Neuron (in vitro differentiated cells): Measurements from ENCODE around the gene WDR6.

Experiments
- H2AFZ ChIP-seq: one replicate; pipeline ENCODE4 v1.6.1; 2013; ENCODE audit warnings: low read depth, mild to moderate bottlenecking, inconsistent platforms, low read length, moderate library complexity
- H3K27me3 ChIP-seq: one replicate; pipeline ENCODE4 v1.6.1; 2013; ENCODE audit warnings: low read length; ENCODE audit not compliant: insufficient read depth
- H3K36me3 ChIP-seq: one replicate; pipeline ENCODE4 v1.6.1; 2013; ENCODE audit warnings: low read length; ENCODE audit not compliant: insufficient read depth
- H3K4me1 ChIP-seq: one replicate; pipeline ENCODE4 v1.6.1; 2013; ENCODE audit warnings: low read length; ENCODE audit not compliant: insufficient read depth
- H3K4me3 ChIP-seq: 2 replicates; pipeline ENCODE4 v1.5.1; 2013; ENCODE audit warnings: mild to moderate bottlenecking, low read length, moderate library complexity
- H3K9me3 ChIP-seq: one replicate; pipeline ENCODE4 v1.6.1; 2013; ENCODE audit warnings: low read length

Gene WDR6

DNA sequence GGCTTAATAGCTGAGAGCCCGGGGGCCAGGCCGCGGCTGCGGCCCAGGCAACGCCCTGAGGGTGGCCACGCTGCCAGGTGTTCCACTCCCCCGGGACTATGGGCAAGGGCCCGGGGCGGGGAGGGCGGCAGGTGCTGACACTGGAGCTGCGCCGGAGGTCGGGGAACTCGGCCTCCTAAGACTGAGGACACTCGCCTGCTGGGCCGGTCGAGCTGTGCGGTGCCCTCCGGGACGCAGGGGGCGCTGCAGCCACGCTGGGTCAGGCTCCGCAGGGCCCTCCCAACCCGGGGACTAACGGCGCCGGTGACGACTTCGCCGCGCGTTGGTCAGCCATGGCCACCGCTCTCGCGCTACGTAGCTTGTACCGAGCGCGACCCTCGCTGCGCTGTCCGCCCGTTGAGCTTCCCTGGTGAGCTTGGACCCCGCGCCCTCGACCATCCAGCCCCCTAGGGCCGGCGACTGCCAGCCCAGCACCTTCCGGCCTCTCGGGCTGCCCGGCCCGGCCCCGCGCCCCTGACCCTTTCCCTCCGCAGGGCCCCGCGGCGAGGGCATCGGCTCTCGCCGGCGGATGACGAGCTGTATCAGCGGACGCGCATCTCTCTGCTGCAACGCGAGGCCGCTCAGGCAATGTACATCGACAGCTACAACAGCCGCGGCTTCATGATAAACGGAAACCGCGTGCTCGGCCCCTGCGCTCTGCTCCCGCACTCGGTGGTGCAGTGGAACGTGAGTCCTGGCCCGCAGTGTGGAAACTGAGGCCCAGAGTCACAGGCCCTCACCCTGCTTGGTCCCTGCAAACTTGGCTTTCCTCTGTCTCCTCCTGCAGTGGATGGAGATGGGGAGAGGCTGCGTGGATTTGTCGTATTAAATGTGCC, 14.9 kb downstream of the WDR6 start, which contains the start of gene NDUFAF3:
Gene NDUFAF3 (plus strand): TSS at position 309 of the 875 bp plus-strand sequence. CDS start 24 bp downstream, at position 333.
- H3K27me3 ChIP-seq = no peaks in the 10 kb centered on the region
- H3K36me3 ChIP-seq = peaks cover 36% of the 10 kb centered on the region
- H3K4me3 ChIP-seq = peak within 1 kb of the TSS; percentile 66
- H3K9me3 ChIP-seq = no peaks in the 10 kb centered on the region
- peak within 1 kb of the TSS; percentile 58 for H2AFZ ChIP-seq
- peaks cover 29% of the 10 kb centered on the region for H3K4me1 ChIP-seq

DNA sequence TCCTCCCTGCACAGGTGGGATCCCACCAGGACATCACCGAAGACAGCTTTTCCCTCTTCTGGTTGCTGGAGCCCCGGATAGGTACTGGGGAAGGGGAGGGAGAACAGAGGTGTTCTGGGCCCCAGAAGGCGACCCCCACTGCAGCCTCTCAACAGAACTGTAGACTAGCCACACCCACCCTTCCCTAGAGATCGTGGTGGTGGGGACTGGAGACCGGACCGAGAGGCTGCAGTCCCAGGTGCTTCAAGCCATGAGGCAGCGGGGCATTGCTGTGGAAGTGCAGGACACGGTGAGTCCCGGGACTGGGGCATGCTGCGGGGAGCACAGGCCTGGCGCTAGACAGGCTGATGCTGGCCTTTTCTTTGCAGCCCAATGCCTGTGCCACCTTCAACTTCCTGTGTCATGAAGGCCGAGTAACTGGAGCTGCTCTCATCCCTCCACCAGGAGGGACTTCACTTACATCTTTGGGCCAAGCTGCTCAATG, 15.5 kb downstream of the WDR6 start:
- Histone ChIP-seq H3K36me3 (peaks cover 41% of the 10 kb centered on the region), H3K9me3 (no peaks in the 10 kb centered on the region), H3K4me1 (peaks cover 22% of the 10 kb centered on the region), H3K27me3 (no peaks in the 10 kb centered on the region), H2AFZ (no peak overlapping the region), H3K4me3 (peak overlapping the region; percentile 66)

DNA sequence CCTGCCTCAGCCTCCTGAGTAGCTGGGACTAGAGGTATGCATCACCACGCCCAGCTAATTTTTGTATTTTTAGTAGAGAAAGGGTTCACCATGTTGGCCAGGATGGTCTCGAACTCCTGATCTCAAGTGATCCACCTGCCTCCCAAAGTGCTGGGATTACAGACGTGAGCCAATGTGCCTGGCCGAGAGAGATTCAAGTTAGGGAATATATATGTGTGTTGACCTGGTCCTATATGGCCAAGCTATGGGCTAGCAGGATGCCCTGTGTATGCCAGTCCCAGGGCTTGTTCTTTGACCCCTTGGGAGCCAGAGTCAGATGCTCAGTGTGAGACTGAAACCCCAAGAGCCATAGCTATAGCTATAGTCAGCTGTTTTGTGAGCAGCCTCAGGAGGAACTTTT, 16.6 kb downstream of the WDR6 start:
- Histone ChIP-seq H3K36me3 (peaks cover 43% of the 10 kb centered on the region), H3K27me3 (no peaks in the 10 kb centered on the region), H2AFZ (no peak overlapping the region), H3K9me3 (no peaks in the 10 kb centered on the region), H3K4me1 (peaks cover 28% of the 10 kb centered on the region), H3K4me3 (no peak overlapping the region)

DNA sequence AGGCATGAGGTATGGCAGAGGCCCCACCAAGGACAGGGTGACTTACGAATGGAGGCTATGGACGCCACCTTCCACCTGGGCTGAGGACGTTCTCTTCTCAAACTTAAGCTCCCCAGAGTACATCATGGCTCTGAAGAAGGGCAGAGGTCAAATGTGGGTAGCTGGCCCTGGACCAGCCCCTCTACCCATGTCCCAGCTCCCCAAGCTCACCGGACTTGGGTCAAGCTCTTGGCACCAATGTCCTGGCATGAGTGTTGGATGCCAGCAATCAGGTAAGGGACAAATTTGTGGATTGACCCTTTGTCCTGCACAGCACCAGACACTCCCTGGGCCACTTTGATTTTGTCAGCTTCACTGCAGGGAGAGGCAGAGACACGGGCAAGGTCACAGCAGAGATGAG, 17.3 kb downstream of the WDR6 start:
- no peak overlapping the region for H2AFZ ChIP-seq
- no peak overlapping the region for H3K4me3 ChIP-seq
- H3K9me3 ChIP-seq = no peaks in the 10 kb centered on the region
- H3K36me3 ChIP-seq = peaks cover 43% of the 10 kb centered on the region
- H3K4me1 ChIP-seq = peaks cover 31% of the 10 kb centered on the region
- H3K27me3 ChIP-seq = no peaks in the 10 kb centered on the region

DNA sequence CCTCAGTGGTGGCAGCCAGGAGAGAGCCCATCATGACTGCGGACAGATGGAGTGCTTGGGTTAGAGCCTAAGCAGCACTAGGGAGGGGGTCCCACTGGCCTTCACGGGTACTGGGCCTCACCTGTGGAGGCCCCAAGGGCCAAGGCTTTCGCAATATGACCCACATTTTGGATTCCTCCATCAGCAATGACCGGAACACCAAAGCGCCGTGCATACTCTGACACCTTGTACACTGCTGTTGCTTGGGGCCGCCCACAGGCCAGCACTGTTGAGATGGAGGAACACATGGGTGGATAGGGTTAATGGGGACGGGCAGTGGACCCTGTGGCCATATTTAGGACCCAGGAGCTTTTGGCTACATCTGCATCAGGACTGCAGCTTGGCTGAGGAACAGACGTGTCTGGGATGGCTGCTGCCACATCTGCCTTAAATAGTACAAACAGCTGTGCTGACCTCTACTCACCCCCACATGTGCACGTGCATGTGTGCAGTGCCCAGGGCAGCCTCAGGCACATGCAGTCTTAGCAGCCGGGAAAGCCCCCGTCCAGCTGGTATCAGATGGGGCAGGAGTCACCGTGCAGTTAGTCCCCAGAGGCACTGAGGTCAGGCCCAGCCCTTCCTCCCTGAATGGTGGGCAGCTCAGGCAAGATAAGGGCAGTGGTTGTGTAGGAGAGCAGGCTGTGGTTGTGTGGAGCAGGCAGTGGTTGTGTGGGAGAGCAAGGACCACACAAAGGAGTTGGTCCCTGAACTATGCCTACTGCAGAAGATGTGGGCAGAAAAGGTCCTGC, 18.0 kb downstream of the WDR6 start:
- no peaks in the 10 kb centered on the region for H3K9me3 ChIP-seq
- H3K4me3 ChIP-seq = no peak overlapping the region
- H3K27me3 ChIP-seq = no peaks in the 10 kb centered on the region
- no peak overlapping the region for H2AFZ ChIP-seq
- peaks cover 45% of the 10 kb centered on the region for H3K36me3 ChIP-seq
- peaks cover 30% of the 10 kb centered on the region for H3K4me1 ChIP-seq

DNA sequence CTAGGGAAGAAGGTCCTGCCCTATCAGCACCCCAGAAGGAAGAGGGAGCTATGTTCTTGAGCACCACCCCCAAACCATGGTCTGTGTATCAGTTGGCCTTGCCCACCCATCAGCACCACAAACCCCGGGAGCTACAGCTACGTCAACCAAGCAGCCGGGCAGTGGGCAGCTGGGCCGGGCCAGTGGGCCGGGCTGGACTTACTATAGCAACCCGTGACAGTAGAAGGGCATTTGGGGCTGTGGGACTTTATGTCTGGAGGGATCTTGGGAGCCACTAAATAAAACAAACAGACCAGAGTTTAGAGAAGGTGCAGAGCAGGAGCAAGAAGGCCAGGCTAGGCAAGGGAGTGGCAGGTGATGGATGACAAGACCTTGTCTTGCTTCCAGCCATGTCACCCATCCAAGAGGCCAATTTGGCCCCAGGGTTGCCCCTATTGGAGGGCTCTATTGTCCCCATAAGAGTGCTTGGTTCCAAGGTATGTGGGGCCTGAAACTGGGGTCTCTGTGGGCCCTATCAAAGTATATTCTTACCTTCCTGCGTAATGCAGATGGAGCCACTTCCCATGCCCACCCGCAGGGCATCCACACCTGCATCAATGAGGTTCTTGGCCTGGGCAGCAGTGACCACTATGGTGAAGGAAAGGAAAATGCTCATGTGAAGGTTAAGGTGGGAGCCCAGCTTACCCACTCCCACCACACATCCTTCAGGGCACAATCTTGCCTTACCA, 18.8 kb downstream of the WDR6 start:
- Histone ChIP-seq H3K36me3 (peaks cover 49% of the 10 kb centered on the region), H3K9me3 (no peaks in the 10 kb centered on the region), H3K4me1 (peaks cover 28% of the 10 kb centered on the region), H2AFZ (no peak overlapping the region), H3K4me3 (no peak overlapping the region), H3K27me3 (no peaks in the 10 kb centered on the region)

DNA sequence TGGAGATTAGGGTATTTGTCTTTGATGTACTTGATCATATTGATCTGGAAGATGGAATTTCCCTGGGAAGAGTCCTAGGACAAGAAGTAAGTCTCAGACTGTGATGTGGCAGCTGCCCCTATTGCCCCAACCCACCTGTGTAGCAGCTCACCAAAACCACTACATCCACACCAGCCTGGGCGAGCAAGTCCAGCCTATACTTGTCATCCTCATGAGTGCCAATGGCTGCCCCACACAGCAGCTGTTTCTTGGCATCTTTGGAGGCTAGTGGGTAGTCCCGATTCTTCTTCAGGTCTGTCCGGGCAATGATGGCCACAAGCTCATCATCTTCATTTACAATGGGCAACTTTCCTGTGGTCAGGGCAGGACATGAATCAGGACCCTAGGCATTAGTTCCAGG, 19.3 kb downstream of the WDR6 start:
- peaks cover 54% of the 10 kb centered on the region for H3K36me3 ChIP-seq
- no peaks in the 10 kb centered on the region for H3K9me3 ChIP-seq
- H2AFZ ChIP-seq = no peak overlapping the region
- H3K27me3 ChIP-seq = no peaks in the 10 kb centered on the region
- H3K4me3 ChIP-seq = no peak overlapping the region
- peaks cover 28% of the 10 kb centered on the region for H3K4me1 ChIP-seq

DNA sequence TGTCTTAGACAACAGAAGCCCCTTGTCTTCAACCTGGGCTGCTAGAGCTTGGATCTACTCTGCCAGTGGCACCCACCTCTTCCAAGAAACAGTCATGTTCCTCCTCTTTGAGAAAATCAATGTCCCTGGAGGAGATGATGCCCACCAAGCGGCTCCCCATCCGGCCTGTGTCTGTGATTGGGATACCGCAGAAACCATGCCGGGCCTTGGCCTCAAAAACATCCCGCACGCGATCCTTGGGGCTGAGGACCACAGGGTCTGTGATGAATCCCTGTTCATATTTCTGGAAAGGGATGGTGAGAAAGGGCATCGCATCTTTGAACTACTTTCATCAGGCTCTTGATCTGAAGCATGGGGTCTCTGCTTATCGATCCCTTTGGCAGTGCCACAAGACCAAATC, 20.4 kb downstream of the WDR6 start:
- peaks cover 65% of the 10 kb centered on the region for H3K36me3 ChIP-seq
- no peaks in the 10 kb centered on the region for H3K27me3 ChIP-seq
- peaks cover 25% of the 10 kb centered on the region for H3K4me1 ChIP-seq
- H2AFZ ChIP-seq = no peak overlapping the region
- H3K4me3 ChIP-seq = no peak overlapping the region
- no peaks in the 10 kb centered on the region for H3K9me3 ChIP-seq

DNA sequence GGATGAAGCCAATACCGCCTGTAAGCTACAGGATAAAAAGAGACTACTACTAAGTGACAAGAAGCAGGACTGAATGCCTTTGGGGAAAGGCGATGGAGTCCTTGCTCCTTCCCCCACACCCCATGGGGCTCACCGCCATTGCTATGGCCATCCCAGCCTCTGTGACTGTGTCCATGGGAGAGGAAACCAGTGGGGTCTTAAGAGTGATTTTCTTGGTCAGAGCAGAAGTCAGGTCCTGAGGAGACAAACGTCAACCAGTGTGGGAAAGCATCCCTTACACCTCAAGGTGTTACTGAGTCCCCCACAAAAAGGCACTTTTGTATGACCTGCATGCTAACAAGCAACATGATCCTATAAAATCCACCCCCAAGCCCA, 21.1 kb downstream of the WDR6 start:
- peaks cover 67% of the 10 kb centered on the region for H3K36me3 ChIP-seq
- no peaks in the 10 kb centered on the region for H3K27me3 ChIP-seq
- peaks cover 19% of the 10 kb centered on the region for H3K4me1 ChIP-seq
- no peaks in the 10 kb centered on the region for H3K9me3 ChIP-seq
- H3K4me3 ChIP-seq = peak overlapping the region; percentile 63
- H2AFZ ChIP-seq = no peak overlapping the region

DNA sequence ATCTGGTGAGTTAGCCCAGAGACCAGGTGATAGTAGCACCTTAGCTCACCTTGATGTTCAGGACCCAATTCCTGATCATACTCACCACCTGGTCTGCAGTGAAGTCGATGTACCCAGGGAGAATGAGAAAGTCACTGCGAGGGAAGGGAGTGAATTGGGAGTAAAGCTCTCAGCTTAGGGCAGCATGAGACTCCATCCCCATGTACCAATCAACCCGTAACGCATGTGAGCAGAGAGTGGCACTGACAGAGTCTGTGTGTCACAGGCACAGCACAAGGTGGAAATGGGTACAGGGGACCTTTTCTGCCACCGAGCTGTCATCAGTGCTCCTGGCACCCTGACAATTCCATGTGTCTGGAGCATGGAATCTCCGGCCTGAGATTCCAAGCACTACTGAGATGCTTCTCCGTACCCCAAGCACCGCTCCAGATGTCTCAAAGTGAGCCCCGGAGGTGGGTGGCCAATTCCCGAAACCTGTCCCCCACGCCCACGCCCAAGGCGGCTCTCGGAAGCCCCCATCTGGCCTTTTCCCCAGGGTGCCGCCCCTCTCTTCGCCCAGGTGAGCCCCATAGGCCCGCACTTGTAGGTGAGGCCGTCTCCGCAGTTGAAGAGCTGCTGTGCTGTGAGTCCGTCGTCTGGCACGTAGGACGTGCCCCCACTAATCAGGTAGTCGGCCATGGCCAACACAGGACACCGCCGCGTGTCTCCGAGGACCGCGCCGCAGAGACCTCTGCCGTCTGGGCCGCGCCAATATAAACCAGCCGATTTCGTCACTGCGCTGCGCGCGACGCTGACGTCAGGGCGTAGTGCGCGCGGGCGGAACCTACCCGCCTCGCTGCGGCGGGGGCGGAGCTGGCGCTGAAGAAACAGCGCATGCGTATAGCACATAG, 21.7 kb downstream of the WDR6 start, which contains the start of gene IMPDH2:
Gene IMPDH2 (minus strand): TSS at position 726 of the 890 bp plus-strand sequence. CDS start 48 bp downstream, at position 678.
- Histone ChIP-seq H3K27me3 (no peaks in the 10 kb centered on the region), H3K36me3 (peaks cover 66% of the 10 kb centered on the region), H3K4me1 (peaks cover 19% of the 10 kb centered on the region)

DNA sequence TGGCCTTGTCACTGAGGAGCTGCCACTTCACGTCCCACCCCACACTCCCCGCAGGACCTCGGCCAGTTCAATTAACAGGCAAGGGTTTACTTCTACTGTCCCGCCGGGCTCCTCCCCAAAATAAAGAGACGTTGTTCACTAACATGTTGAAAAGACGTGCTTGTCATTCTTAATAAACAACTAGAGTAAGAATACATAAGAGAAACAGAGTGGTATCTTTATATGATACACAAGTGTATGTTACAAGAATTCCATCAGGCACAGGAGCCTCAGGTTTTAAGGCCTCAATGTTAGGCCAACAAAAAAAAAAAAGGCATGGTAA, 22.3 kb downstream of the WDR6 start:
- H3K4me3 ChIP-seq = peak overlapping the region; percentile 63
- H3K4me1 ChIP-seq = peaks cover 19% of the 10 kb centered on the region
- no peaks in the 10 kb centered on the region for H3K9me3 ChIP-seq
- H3K36me3 ChIP-seq = peaks cover 66% of the 10 kb centered on the region
- no peaks in the 10 kb centered on the region for H3K27me3 ChIP-seq
- H2AFZ ChIP-seq = no peak overlapping the region

More for the DNA sequence above, 21.7 kb downstream of the WDR6 start, which contains the start of gene IMPDH2:
- no peaks in the 10 kb centered on the region for H3K9me3 ChIP-seq
- H3K4me3 ChIP-seq = peak within 1 kb of the TSS; percentile 63
- H2AFZ ChIP-seq = no peak within 1 kb of the TSS

DNA sequence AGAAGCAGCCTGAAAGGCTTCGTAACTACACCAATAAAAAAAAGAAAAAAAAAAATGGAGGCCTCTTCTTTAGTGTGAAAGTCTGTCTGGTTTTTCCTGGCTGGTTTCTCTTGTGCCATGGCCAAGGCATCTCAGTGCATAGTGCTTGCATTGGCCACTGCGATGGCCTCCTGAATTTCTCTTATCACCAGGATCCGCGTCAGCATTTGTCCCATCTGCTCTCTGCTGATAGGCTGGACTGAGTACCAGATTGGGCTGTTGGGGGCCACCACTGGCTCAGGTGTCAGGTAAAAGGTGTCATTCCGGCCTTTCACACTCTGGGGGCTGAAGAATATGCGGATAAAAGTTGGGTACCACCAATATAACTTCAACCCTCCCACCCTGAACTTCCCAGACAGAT, 23.1 kb downstream of the WDR6 start:
- Histone ChIP-seq H3K36me3 (peaks cover 66% of the 10 kb centered on the region), H3K27me3 (no peaks in the 10 kb centered on the region), H3K4me1 (peaks cover 19% of the 10 kb centered on the region), H3K9me3 (no peaks in the 10 kb centered on the region), H3K4me3 (no peak overlapping the region), H2AFZ (no peak overlapping the region)
